HepG2 (cell line): Measurements from ENCODE around the gene RAB27B. TPM values are rescaled to one million over a fixed set of nuclear protein-coding genes. Genes with fewer than 3 reads are reported as not detected.

ENCODE experiments used
- ATAC-seq: fragments of 200-7000 bp; cut with Tn5 transposase; 3 replicates; pipeline ENCODE4 v1.9.1; 2020; ENCODE audit warnings: mild to moderate bottlenecking, moderate library complexity
- BruUV-seq: library from RNA; stranded (reverse); fragments of 400-500 nt; replicated peaks from 2 replicates; lab custom pipeline; 2021; lab: Mats Ljungman, UMichigan
- CTCF ChIA-PET: fragments of 300-600 bp; formaldehyde crosslinking; extraction: SDS; loops from one replicate; lab custom pipeline; 2021; ENCODE audit warnings: low total read pairs, inconsistent platforms, low intra/inter-chr PET ratio; lab: Yijun Ruan, JAX
- POLR2A ChIA-PET: fragments of 350-600 bp; sonication (Branson Sonifier 250); formaldehyde crosslinking; loops from one replicate; lab custom pipeline; 2020; ENCODE audit warnings: antibody characterized with exemption, inconsistent platforms; lab: Yijun Ruan, JAX
- DNase-seq: peaks from one replicate; pipeline ENCODE4 v3.0.0-alpha.2; 2015; ENCODE audit warnings: low spot score
- FAIRE-seq: peaks from 3 replicates; lab custom pipeline; 2011; peaks lifted over from hg19 to GRCh38; lab: Jason Lieb, UNC
- H2AFZ ChIP-seq: one replicate; pipeline ENCODE4 v1.6.1; 2011; ENCODE audit warnings: low read length, inconsistent platforms
- H3K27ac ChIP-seq: fragments of 300-600 bp; 3 replicates; pipeline ENCODE4 v1.8.0; 2011; ENCODE audit warnings: mixed run types, mild to moderate bottlenecking, mixed read lengths, low read length, inconsistent platforms; ENCODE audit not compliant: insufficient read depth; ENCODE audit errors: extremely low read length
- H3K27me3 ChIP-seq, 2 experiments: fragments of 200-600 bp in 1 of 2; 2 replicates in 1 of 2; 3 replicates in 1 of 2; pipeline versions ENCODE4 v1.6.0 to v1.8.0; 2011; ENCODE audit warnings: low read length in 2 of 2, mild to moderate bottlenecking in 2 of 2, moderate library complexity in 2 of 2, inconsistent platforms in 1 of 2; ENCODE audit not compliant: insufficient read depth in 2 of 2, control insufficient read depth in 1 of 2
- H3K36me3 ChIP-seq, 2 experiments: fragments of 200-600 bp in 1 of 2; replicated peaks in 1 of 2; 2 replicates in 1 of 2; 3 replicates in 1 of 2; pipeline versions ENCODE4 v1.5.1 to v1.8.0; 2011; ENCODE audit warnings: low read length in 2 of 2, inconsistent platforms in 1 of 2; ENCODE audit not compliant: insufficient read depth in 2 of 2, control insufficient read depth in 1 of 2
- H3K4me1 ChIP-seq: 2 replicates; pipeline ENCODE4 v1.5.1; 2012; ENCODE audit warnings: low read length, inconsistent platforms; ENCODE audit not compliant: insufficient read depth
- H3K4me2 ChIP-seq: 2 replicates; pipeline ENCODE4 v1.6.0; 2011; ENCODE audit warnings: low read depth, low read length, inconsistent platforms
- H3K4me3 ChIP-seq, 3 experiments: fragments of 200-600 bp in 1 of 3; sonication (generic), shearing (Covaris generic) in 1 of 3; replicated peaks in 1 of 3; 2 replicates each; pipeline ENCODE4 v1.5.1; 2011 to 2016; ENCODE audit warnings: low read length in 3 of 3, inconsistent platforms in 2 of 3, low read depth in 2 of 3, mild to moderate bottlenecking in 2 of 3, control low read depth in 1 of 3, mixed read lengths in 1 of 3; ENCODE audit not compliant: insufficient read depth in 1 of 3
- H3K79me2 ChIP-seq: one replicate; pipeline ENCODE4 v1.6.1; 2011; ENCODE audit warnings: low read length, inconsistent platforms; ENCODE audit not compliant: insufficient read depth
- H3K9ac ChIP-seq: 2 replicates; pipeline ENCODE4 v1.6.0; 2011; ENCODE audit warnings: mild to moderate bottlenecking, low read depth, low read length, inconsistent platforms; ENCODE audit not compliant: insufficient read depth
- H3K9me3 ChIP-seq: 2 replicates; pipeline ENCODE4 v1.5.1; 2012; ENCODE audit warnings: mild to moderate bottlenecking, low read length
- H4K20me1 ChIP-seq: 2 replicates; pipeline ENCODE4 v1.6.0; 2011; ENCODE audit warnings: inconsistent platforms, mild to moderate bottlenecking, low read length, moderate library complexity; ENCODE audit not compliant: insufficient read depth
- EHMT2 ChIP-seq: fragments of 200-600 bp; sonication (generic); IDR thresholded peaks from 2 replicates; pipeline ENCODE4 v1.7.0; 2017; ENCODE audit warnings: antibody characterized with exemption, low read depth, low read length, borderline replicate concordance
- KAT8 ChIP-seq: IDR thresholded peaks from 2 replicates; pipeline ENCODE4 v1.6.1; 2016; ENCODE audit warnings: missing genetic modification reagents, missing compliant biosample characterization
- KLF16 ChIP-seq, 2 experiments: sonication (generic) in 1 of 2; formaldehyde crosslinking in 1 of 2; IDR thresholded peaks; 2 replicates each; pipeline versions ENCODE4 v1.6.1 to v1.8.0; 2016 to 2023; ENCODE audit warnings: missing genetic modification reagents in 2 of 2, missing compliant biosample characterization in 1 of 2
- NRL ChIP-seq: sonication (generic); formaldehyde crosslinking; IDR thresholded peaks from 2 replicates; pipeline ENCODE4 v1.5.0; 2020; ENCODE audit warnings: missing genetic modification reagents, mild to moderate bottlenecking, moderate library complexity, borderline replicate concordance
- PHF5A ChIP-seq: IDR thresholded peaks from one replicate; pipeline ENCODE4 v1.6.1; 2018; ENCODE audit warnings: low read depth, missing genetic modification reagents; ENCODE audit not compliant: unreplicated experiment
- ZNF251 ChIP-seq: sonication (generic); formaldehyde crosslinking; IDR thresholded peaks from 2 replicates; pipeline ENCODE4 v1.9.0; 2021; ENCODE audit warnings: mild to moderate bottlenecking, missing genetic modification reagents
- ZNF354B ChIP-seq: sonication (generic); formaldehyde crosslinking; IDR thresholded peaks from 2 replicates; pipeline ENCODE4 v1.8.0; 2022; ENCODE audit warnings: mild to moderate bottlenecking, missing genetic modification reagents
- ZNF567 ChIP-seq: sonication (generic); formaldehyde crosslinking; IDR thresholded peaks from 2 replicates; pipeline ENCODE4 v1.8.1; 2023; ENCODE audit warnings: mild to moderate bottlenecking, missing genetic modification reagents, borderline replicate concordance
- ZNF598 ChIP-seq: sonication (generic); formaldehyde crosslinking; IDR thresholded peaks from 2 replicates; pipeline ENCODE4 v1.5.1; 2020; ENCODE audit warnings: mild to moderate bottlenecking, missing genetic modification reagents, borderline replicate concordance
- ZNF660 ChIP-seq: sonication (generic); formaldehyde crosslinking; IDR thresholded peaks from 2 replicates; pipeline ENCODE4 v1.5.1; 2020; ENCODE audit warnings: mild to moderate bottlenecking, low read depth, missing genetic modification reagents, borderline replicate concordance
- WGBS: methylation state at CpG from one replicate; pipeline ENCODE4 v1.1.6; 2017; ENCODE audit warnings: low lambda C conversion rate; 5-methylcytosine and 5-hydroxymethylcytosine counted together
- in situ Hi-C: cut with HindIII; loops from 2 replicates; pipeline ENCODE4 v1.10.0; 2017; ENCODE audit warnings: low pct_unique_long_range_greater_than_20kb; ENCODE audit not compliant: extremely low pct_ligation_motif_present
- intact Hi-C: fragments of 100-400 bp; cut with micrococcal nuclease; formaldehyde crosslinking; loops from one replicate; pipeline ENCODE4 v1.10.0; 2022; ENCODE audit not compliant: unreplicated experiment
- polyA plus RNA-seq, 8 experiments: library from polyadenylated mRNA; depleted of rRNA in 3 of 8; stranded (reverse) in 7 of 8; unstranded in 1 of 8; fragments of >200 nt; fragmentation: Illumina TruSeq in 4 of 8; extraction: Trizol in 4 of 8; gene quantifications; 2 replicates each; pipeline versions ENCODE4 v1.2.1 to v1.2.3, GENCODE V29; 2011 to 2016; ENCODE audit warnings: low read depth in 4 of 8, missing spikeins in 1 of 8, mixed read lengths in 1 of 8; ENCODE audit not compliant: insufficient read depth in 1 of 8
- total RNA-seq, 5 experiments: library from RNA; depleted of rRNA; stranded (reverse); fragments of >200 nt; fragmentation: Illumina TruSeq; extraction: Trizol; gene quantifications; 2 replicates each; pipeline ENCODE4 v1.2.3, GENCODE V29; 2016; ENCODE audit warnings: low read depth in 1 of 5
- TF ChIP-seq, protein P1 (sequence below): sonication (generic); formaldehyde crosslinking; IDR thresholded peaks from 2 replicates; pipeline ENCODE4 v1.4.0; 2020; ENCODE audit warnings: missing genetic modification reagents, borderline replicate concordance

The RAB27B gene
- total and polyA plus RNA-seq, 2 of the 13 experiments (the other 11 are each of a cell fraction or from before 2014, with no cell fraction given) = not detected

- Histone ChIP-seq H2AFZ (no peak overlapping the region), H3K27ac (no peak overlapping the region), H3K79me2 (no peaks in the 10 kb centered on the region), H3K4me3 (no peak overlapping the region), H3K36me3 (no peaks in the 10 kb centered on the region), H3K4me1 (no peaks in the 10 kb centered on the region), H3K4me2 (no peak overlapping the region), H4K20me1 (no peaks in the 10 kb centered on the region), H3K9ac (no peak overlapping the region), H3K27me3 (peaks cover 0 to 14% of the 10 kb centered on the region in 2 experiments; a peak in 1 of 5 replicates), H3K9me3 (no peaks in the 10 kb centered on the region)
- TF ChIP-seq, protein P1, sequence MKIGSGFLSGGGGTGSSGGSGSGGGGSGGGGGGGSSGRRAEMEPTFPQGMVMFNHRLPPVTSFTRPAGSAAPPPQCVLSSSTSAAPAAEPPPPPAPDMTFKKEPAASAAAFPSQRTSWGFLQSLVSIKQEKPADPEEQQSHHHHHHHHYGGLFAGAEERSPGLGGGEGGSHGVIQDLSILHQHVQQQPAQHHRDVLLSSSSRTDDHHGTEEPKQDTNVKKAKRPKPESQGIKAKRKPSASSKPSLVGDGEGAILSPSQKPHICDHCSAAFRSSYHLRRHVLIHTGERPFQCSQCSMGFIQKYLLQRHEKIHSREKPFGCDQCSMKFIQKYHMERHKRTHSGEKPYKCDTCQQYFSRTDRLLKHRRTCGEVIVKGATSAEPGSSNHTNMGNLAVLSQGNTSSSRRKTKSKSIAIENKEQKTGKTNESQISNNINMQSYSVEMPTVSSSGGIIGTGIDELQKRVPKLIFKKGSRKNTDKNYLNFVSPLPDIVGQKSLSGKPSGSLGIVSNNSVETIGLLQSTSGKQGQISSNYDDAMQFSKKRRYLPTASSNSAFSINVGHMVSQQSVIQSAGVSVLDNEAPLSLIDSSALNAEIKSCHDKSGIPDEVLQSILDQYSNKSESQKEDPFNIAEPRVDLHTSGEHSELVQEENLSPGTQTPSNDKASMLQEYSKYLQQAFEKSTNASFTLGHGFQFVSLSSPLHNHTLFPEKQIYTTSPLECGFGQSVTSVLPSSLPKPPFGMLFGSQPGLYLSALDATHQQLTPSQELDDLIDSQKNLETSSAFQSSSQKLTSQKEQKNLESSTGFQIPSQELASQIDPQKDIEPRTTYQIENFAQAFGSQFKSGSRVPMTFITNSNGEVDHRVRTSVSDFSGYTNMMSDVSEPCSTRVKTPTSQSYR (CRISPR knock-in tag) = no peak
- intact Hi-C loops = no loop called here
- FAIRE-seq (no peak), DNase-seq (no peak), ATAC-seq (no peak)
- ChIA-PET POLR2A (no interaction called here), CTCF (no interaction called here)
- WGBS = 3% methylated on average over 4 of the region's 4 CpGs
- in situ Hi-C loops = no loop called here
- BruUV-seq = no TSS peak
These were observed 51.4 kb downstream of the RAB27B start for GRCh38 chr18:54879691-54880090.

GRCh38 chr18:54880395-54881105 lies 52.3 kb downstream of the RAB27B start:
- no peaks in the 10 kb centered on the region for H3K36me3 ChIP-seq
- H2AFZ ChIP-seq = no peak overlapping the region
- DNase-seq (no peak), ATAC-seq (no peak), FAIRE-seq (no peak)
- no peak overlapping the region for H3K27ac ChIP-seq
- TF ChIP-seq ZNF251 (CRISPR knock-in tag) = no peak
- no peak for TF ChIP-seq PHF5A
- TF ChIP-seq ZNF598 (CRISPR knock-in tag) = no peak
- no peak for TF ChIP-seq ZNF567 (CRISPR knock-in tag)
- no peak for TF ChIP-seq EHMT2
- TF ChIP-seq ZNF354B (CRISPR knock-in tag) = no peak
- no peak for TF ChIP-seq KAT8 (CRISPR knock-in tag)
- TF ChIP-seq NRL (CRISPR knock-in tag) = no peak
- TF ChIP-seq ZNF660 (CRISPR knock-in tag) = no peak
- no peak for TF ChIP-seq KLF16 (CRISPR knock-in tag; IDR thresholded peaks at IDR 0.05)
- H3K9me3 ChIP-seq = no peaks in the 10 kb centered on the region
- no peaks in the 10 kb centered on the region for H3K4me1 ChIP-seq
- in situ Hi-C loops (no loop called here), intact Hi-C loops (no loop called here)
- no peaks in the 10 kb centered on the region for H3K79me2 ChIP-seq
- H3K4me3 ChIP-seq = no peak overlapping the region
- CTCF ChIA-PET = no interaction called here
- H3K27me3 ChIP-seq = peaks cover 0 to 14% of the 10 kb centered on the region in 2 experiments; a peak in 1 of 5 replicates
- WGBS = 3% methylated on average over 5 of the region's 5 CpGs
- BruUV-seq = no TSS peak
- no peak overlapping the region for H3K4me2 ChIP-seq
- H3K9ac ChIP-seq = no peak overlapping the region
- POLR2A ChIA-PET = no interaction called here
- H4K20me1 ChIP-seq = no peaks in the 10 kb centered on the region
